Right atrium auricular region (tissue), 2 donors: Measurements from ENCODE around the gene GNAO1. TPM values are rescaled to one million over a fixed set of nuclear protein-coding genes. Genes with fewer than 3 reads are reported as not detected.
A peak's percentile ranks its signal among the peaks of the same experiment; 100 is the strongest.

Source experiments
- DNase-seq: peaks from one replicate; pipeline ENCODE4 v3.0.0-alpha.2; 2019; ENCODE audit warnings: low spot score
- H3K27ac ChIP-seq, 2 donors: fragments of 200-600 bp; sonication (generic); 1 replicate in 1 of 2; 2 replicates in 1 of 2; pipeline ENCODE4 v1.5.1; 2016 to 2019
- H3K27me3 ChIP-seq, 2 donors: fragments of 200-600 bp; sonication (generic); one replicate each; pipeline versions ENCODE4 v1.5.1 to v1.6.0; 2017 to 2019
- H3K36me3 ChIP-seq: fragments of 200-600 bp; sonication (generic); one replicate; pipeline ENCODE4 v1.5.1; 2016
- H3K4me1 ChIP-seq, 2 donors: fragments of 200-600 bp; sonication (generic); one replicate each; pipeline versions ENCODE4 v1.5.1 to v1.6.0; 2017 to 2019
- H3K4me3 ChIP-seq, 2 donors: fragments of 200-600 bp; sonication (generic); 1 replicate in 1 of 2; 2 replicates in 1 of 2; pipeline ENCODE4 v1.5.1; 2017 to 2019; ENCODE audit warnings: mild to moderate bottlenecking in 1 of 2, moderate library complexity in 1 of 2
- H3K9me3 ChIP-seq, 2 donors: fragments of 200-600 bp; sonication (generic); one replicate each; pipeline ENCODE4 v1.5.1; 2019
- total RNA-seq, 2 donors: library from RNA; depleted of rRNA; stranded (reverse); fragments of >200 nt; gene quantifications; one replicate each; pipeline ENCODE4 v1.1.0, GENCODE V29; 2016
- TF ChIP-seq, protein P1 (sequence below), 2 donors: fragments of 200-600 bp; sonication (generic); IDR thresholded peaks; one replicate each; pipeline ENCODE4 v1.5.1; 2019; ENCODE audit warnings: antibody characterized with exemption in 2 of 2

GNAO1 gene
- total RNA-seq, 2 donors from 2014 or later = 43.1 to 54.8 TPM

DNA sequence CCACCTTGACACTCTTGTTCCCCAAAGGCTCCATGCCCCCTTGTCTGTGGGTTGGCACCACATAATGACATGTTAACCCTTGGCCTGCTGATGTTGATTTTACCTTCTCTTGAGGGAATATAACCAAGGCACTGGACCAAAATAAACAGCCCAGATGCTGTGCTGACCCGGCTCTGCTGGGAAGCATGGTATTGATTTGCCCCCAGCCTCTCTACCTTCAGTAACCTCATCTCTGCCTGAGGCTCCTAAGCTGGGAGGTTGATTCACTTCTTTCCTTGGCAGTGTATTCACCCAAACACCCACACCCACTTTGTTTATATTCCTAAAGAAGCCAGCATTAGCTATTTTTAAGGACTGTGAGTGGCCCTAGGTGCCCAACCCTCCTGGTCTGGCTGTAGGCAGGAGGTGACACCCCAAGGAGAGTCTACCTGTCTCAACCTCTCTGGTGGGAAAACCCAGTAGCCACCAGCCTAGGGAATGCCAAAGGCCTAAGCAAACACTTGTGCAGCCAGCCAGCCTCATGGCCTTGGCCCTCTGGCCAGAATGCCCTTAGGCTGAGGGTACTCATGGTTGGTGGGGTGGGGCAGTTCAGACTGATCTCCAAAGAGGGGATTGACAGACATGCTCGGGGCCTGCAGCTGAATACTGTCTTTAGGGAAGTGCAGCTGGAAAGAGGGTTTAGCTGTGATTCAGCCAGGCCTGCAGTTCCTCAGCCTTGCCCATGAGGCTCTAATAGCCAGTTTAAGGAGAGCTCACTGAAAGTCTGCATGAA is 42.7 kb downstream of the GNAO1 start:
- no peak overlapping the region for H3K4me3 ChIP-seq
- TF ChIP-seq, protein P1, sequence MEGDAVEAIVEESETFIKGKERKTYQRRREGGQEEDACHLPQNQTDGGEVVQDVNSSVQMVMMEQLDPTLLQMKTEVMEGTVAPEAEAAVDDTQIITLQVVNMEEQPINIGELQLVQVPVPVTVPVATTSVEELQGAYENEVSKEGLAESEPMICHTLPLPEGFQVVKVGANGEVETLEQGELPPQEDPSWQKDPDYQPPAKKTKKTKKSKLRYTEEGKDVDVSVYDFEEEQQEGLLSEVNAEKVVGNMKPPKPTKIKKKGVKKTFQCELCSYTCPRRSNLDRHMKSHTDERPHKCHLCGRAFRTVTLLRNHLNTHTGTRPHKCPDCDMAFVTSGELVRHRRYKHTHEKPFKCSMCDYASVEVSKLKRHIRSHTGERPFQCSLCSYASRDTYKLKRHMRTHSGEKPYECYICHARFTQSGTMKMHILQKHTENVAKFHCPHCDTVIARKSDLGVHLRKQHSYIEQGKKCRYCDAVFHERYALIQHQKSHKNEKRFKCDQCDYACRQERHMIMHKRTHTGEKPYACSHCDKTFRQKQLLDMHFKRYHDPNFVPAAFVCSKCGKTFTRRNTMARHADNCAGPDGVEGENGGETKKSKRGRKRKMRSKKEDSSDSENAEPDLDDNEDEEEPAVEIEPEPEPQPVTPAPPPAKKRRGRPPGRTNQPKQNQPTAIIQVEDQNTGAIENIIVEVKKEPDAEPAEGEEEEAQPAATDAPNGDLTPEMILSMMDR (IDR thresholded peaks at IDR 0.05) = no peak
- H3K4me1 ChIP-seq = peaks cover 0 to 24% of the 10 kb centered on the region in 2 donors
- DNase-seq = no peak
- H3K27me3 ChIP-seq = no peaks in the 10 kb centered on the region
- H3K27ac ChIP-seq = no peak overlapping the region
- H3K9me3 ChIP-seq = no peaks in the 10 kb centered on the region
- no peaks in the 10 kb centered on the region for H3K36me3 ChIP-seq

- Histone ChIP-seq H3K27ac (no peak overlapping the region), H3K4me3 (no peak overlapping the region), H3K27me3 (no peaks in the 10 kb centered on the region), H3K9me3 (no peaks in the 10 kb centered on the region), H3K36me3 (no peaks in the 10 kb centered on the region), H3K4me1 (peaks cover 0 to 29% of the 10 kb centered on the region in 2 donors)
- TF ChIP-seq, protein P1 (IDR thresholded peaks at IDR 0.05) = no peak
- no peak for DNase-seq
Measured at GRCh38 chr16:56234737-56235136, 43.4 kb downstream of the GNAO1 start.

DNA sequence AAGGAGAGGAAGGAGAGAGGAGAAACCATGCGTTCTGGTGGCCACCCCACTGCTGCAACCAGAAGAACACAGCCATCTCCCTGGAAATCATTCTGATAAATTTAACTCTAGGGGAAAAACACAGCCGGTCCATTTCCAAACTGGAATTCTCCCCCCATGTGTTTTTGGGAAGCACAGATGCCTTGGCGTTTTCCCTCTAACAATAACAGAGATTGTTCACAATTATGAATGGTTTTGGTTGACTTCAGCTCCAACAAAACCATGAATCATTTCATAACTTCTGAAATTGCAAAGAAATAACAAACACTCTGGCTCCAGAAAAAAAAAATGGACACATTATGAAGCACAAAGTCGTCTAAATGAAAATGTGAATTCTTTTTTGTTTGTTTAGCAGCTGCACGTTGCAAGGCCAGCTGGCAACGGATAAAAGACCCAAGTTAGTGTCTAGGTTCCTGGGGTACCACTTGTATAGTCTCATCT is 46.2 kb downstream of the GNAO1 start:
- H3K27ac ChIP-seq = peak overlapping the region in 1 of 2 donors; percentile 27
- DNase-seq = no peak
- TF ChIP-seq, protein P1 (IDR thresholded peaks at IDR 0.05) = no peak
- H3K4me3 ChIP-seq = no peak overlapping the region
- H3K9me3 ChIP-seq = no peaks in the 10 kb centered on the region
- no peaks in the 10 kb centered on the region for H3K27me3 ChIP-seq
- H3K4me1 ChIP-seq = peaks cover 0 to 36% of the 10 kb centered on the region in 2 donors
- no peaks in the 10 kb centered on the region for H3K36me3 ChIP-seq

DNA sequence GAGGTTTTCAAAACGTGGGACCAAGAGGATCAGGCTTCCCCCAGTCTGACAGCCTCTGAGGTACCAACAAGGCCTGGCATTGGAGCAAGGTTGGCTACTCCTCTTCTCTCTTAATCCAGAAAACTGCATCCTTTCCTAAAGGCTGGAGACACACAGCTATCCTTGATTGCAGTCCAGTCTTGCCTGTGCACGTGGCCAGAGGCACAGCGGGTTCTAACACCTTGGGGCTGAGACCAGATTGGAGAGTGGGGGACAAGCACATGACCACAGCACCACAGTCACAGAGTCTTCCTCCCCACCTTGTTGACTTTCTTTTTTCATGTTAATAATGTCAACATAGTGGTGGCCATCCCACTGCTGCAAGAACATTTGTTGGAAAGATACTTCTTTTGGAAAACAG is 46.9 kb downstream of the GNAO1 start:
- Histone ChIP-seq H3K27me3 (no peaks in the 10 kb centered on the region), H3K27ac (peak overlapping the region in 1 of 2 donors; percentile 3), H3K9me3 (no peaks in the 10 kb centered on the region), H3K36me3 (no peaks in the 10 kb centered on the region), H3K4me1 (peaks cover 0 to 36% of the 10 kb centered on the region in 2 donors), H3K4me3 (no peak overlapping the region)
- TF ChIP-seq, protein P1 (IDR thresholded peaks at IDR 0.05) = no peak
- no peak for DNase-seq

DNA sequence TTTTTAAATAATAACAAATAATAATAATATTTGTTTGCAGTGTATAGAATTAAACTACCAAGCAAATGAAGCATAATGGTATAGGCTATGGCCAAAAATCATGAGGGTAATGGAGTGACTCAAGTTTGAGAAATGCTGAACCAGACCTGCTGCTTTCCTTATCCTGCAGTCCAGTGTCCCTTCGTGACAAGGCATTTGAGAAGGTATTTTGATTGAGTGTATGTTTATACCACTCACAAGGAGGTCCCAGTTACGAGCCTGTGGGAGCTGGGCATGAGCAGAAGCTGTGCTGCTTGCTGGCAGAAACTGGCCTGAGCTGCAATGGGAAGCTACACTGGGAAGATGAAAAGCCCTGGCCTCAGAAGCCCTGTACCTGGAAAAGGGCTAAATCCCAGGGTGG is 50.3 kb downstream of the GNAO1 start:
- TF ChIP-seq, protein P1 (IDR thresholded peaks at IDR 0.05) = no peak
- DNase-seq = no peak

More for the DNA sequence above, 50.3 kb downstream of the GNAO1 start:
- H3K9me3 ChIP-seq = no peaks in the 10 kb centered on the region
- no peaks in the 10 kb centered on the region for H3K27me3 ChIP-seq
- H3K4me1 ChIP-seq = peaks cover 0 to 38% of the 10 kb centered on the region in 2 donors
- no peak overlapping the region for H3K27ac ChIP-seq
- H3K36me3 ChIP-seq = no peaks in the 10 kb centered on the region
- H3K4me3 ChIP-seq = no peak overlapping the region
